ENCODE results near the gene ATP8A2.

GRCh38 chr13:25821776-25822175, 450.0 kb downstream of the ATP8A2 start:
- no peak for TF ChIP-seq CTCF (IDR thresholded peaks at IDR 0.05; ENCODE audit: low read depth, low read length)
- TF ChIP-seq POLR2A (IDR thresholded peaks at IDR 0.05; ENCODE audit: extremely low read depth, insufficient read length), result no peak
- TF ChIP-seq MAX (IDR thresholded peaks at IDR 0.05; ENCODE audit: low read depth, low read length), result no peak

Data from NB4 (cell line).